PFSK-1 (cell line): Measurements from ENCODE around the gene UBL4A.

Experiments
- POLR2AphosphoS5 ChIP-seq: IDR thresholded peaks from 2 replicates; pipeline ENCODE4 v1.6.1; 2012; ENCODE audit warnings: low read depth, mild to moderate bottlenecking, control low read depth, low read length, moderate library complexity
- REST ChIP-seq, 2 experiments: IDR thresholded peaks; 2 replicates each; pipeline versions ENCODE4 v1.6.1 to v1.8.0; 2011 to 2012; ENCODE audit warnings: low read depth in 2 of 2, low read length in 2 of 2, control low read depth in 1 of 2, inconsistent platforms in 1 of 2, mild to moderate bottlenecking in 1 of 2, moderate library complexity in 1 of 2; ENCODE audit not compliant: insufficient read depth in 1 of 2
- TAF1 ChIP-seq: IDR thresholded peaks from 2 replicates; pipeline ENCODE4 v1.6.1; 2012; ENCODE audit warnings: low read length, control low read depth, borderline replicate concordance; ENCODE audit not compliant: insufficient read depth

DNA sequence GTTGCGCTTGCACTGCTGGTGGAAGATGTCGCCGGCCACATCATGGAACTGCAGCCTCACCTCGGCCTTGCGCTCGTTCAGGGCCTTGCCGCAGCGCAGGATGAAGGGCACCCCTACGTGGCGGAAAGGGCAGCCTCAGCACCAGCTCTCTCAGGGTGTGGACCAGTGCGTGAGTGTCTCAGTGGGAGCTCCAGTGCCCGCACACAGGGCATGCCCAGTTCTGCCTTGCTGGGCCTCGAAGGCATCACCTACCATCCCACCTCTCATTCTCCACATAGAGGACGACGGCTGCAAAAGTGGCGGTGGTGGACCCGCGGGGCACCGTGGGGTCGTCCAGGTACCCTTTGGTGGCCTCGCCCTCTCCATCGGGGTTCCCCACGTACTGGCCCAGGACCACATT lies 46.3 kb upstream of the UBL4A start:
- TF ChIP-seq POLR2AphosphoS5 (no peak), TAF1 (no peak), REST (IDR thresholded peaks at IDR 0.05; ENCODE audit: insufficient read depth in 1 of 2, low read depth in 2 of 2, low read length in 2 of 2) (no peak)
